Measurements from ENCODE around the gene GPR39. TPM values are rescaled to one million over a fixed set of nuclear protein-coding genes. Genes with fewer than 3 reads are reported as not detected.

Gene GPR39
- polyA plus RNA-seq, 1 experiment = 2.9 TPM

GRCh38 chr2:132632000-132632649 lies 215.5 kb downstream of the GPR39 start:
- TF ChIP-seq, protein P1, sequence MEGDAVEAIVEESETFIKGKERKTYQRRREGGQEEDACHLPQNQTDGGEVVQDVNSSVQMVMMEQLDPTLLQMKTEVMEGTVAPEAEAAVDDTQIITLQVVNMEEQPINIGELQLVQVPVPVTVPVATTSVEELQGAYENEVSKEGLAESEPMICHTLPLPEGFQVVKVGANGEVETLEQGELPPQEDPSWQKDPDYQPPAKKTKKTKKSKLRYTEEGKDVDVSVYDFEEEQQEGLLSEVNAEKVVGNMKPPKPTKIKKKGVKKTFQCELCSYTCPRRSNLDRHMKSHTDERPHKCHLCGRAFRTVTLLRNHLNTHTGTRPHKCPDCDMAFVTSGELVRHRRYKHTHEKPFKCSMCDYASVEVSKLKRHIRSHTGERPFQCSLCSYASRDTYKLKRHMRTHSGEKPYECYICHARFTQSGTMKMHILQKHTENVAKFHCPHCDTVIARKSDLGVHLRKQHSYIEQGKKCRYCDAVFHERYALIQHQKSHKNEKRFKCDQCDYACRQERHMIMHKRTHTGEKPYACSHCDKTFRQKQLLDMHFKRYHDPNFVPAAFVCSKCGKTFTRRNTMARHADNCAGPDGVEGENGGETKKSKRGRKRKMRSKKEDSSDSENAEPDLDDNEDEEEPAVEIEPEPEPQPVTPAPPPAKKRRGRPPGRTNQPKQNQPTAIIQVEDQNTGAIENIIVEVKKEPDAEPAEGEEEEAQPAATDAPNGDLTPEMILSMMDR (IDR thresholded peaks at IDR 0.05; ENCODE audit: low read depth, low read length) = no peak
- no peak for DNase-seq (ENCODE audit: low read depth, low spot score)
- Histone ChIP-seq H3K27me3 (ENCODE audit: control insufficient read depth, insufficient read depth, low read length) (no peaks in the 10 kb centered on the region), H3K27ac (ENCODE audit: low read depth, low read length) (no peak overlapping the region), H3K9me3 (ENCODE audit: control insufficient read depth, insufficient read depth, low read length) (no peaks in the 10 kb centered on the region), H3K4me3 (ENCODE audit: low read depth, low read length) (no peak overlapping the region)
- ChIA-PET POLR2A (no interaction called here), CTCF (no interaction called here)

GRCh38 chr2:132633635-132634034 lies 217.0 kb downstream of the GPR39 start:
- TF ChIP-seq, protein P1 (IDR thresholded peaks at IDR 0.05; ENCODE audit: low read depth, low read length) = no peak
- Histone ChIP-seq H3K27me3 (ENCODE audit: control insufficient read depth, insufficient read depth, low read length) (no peaks in the 10 kb centered on the region), H3K27ac (ENCODE audit: low read depth, low read length) (no peak overlapping the region), H3K9me3 (ENCODE audit: control insufficient read depth, insufficient read depth, low read length) (no peaks in the 10 kb centered on the region), H3K4me3 (ENCODE audit: low read depth, low read length) (no peak overlapping the region)
- ChIA-PET POLR2A (no interaction called here), CTCF (no interaction called here)
- no peak for DNase-seq (ENCODE audit: low read depth, low spot score)

DNA sequence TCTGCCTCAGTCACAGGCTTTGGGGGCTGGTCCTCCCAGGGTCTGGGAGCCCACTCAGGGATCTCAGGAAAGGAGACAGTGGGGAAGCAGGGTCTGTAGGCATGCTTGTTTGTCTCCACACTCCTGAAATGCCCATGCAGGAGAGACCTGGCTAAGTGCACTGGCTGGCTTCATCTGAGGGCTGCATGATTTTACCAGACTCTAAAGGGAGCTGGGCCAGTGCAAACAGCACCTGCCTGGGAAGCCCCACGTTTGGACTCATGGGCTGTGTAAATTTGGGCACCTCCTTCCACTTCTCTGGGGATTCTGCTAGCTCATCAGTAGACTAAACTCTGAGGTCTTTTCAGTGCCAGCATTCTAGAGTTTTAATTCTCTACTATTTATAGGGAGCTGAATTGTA lies 219.7 kb downstream of the GPR39 start:
- no peaks in the 10 kb centered on the region for H3K27me3 ChIP-seq (ENCODE audit: control insufficient read depth, insufficient read depth, low read length)
- H3K9me3 ChIP-seq (ENCODE audit: control insufficient read depth, insufficient read depth, low read length) = no peaks in the 10 kb centered on the region
- TF ChIP-seq, protein P1 (IDR thresholded peaks at IDR 0.05; ENCODE audit: low read depth, low read length) = no peak
- no peak overlapping the region for H3K27ac ChIP-seq (ENCODE audit: low read depth, low read length)
- DNase-seq (ENCODE audit: low read depth, low spot score) = no peak
- POLR2A ChIA-PET = interaction anchor here (1.0 kb wide), 1 partner anchor 16 kb away, joined by 3 read pairs; no protein-coding TSS in a partner anchor
- H3K4me3 ChIP-seq (ENCODE audit: low read depth, low read length) = no peak overlapping the region
- CTCF ChIA-PET = interaction anchor here (1.1 to 1.7 kb wide), 2 partner anchors 89 to 1208 kb away, joined by 3 to 5 read pairs; no protein-coding TSS in a partner anchor

DNA sequence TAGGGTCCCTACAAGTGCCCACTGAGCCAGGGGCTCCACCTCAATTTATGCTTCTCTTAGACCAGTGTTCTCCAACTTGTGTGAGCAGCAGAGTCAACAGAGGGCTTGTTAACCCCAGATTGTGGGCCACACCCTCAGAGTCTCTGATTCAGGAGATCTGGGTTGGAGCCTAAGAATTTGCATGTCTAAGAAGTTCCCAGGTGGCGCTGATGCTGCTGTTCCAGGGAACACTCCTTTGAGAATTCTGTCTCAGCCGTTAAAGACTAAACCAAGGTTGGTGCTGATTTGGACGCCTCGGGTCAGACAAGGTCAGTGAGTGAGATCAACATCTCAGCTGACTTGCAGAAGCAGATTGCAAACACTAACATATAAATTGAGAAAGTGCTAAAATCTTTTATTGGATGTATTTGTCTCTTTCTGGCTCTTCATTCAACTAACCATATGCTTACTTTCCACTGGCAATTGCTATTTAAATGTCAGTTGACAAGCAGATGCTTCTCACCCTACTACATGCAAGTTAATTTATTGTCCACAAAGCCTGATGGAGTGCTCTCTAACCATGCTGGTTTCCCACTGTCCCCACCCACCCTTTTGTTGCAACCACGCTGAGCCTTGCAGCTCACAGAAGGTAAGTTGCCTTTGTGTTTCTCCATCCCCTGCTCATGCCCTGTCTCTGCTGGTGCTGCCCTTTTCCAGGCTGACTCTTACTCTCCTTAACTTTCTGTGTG lies 221.9 kb downstream of the GPR39 start:
- DNase-seq (ENCODE audit: low read depth, low spot score) = no peak
- CTCF ChIA-PET = no interaction called here

More for the DNA sequence above, 221.9 kb downstream of the GPR39 start:
- TF ChIP-seq, protein P1 (IDR thresholded peaks at IDR 0.05; ENCODE audit: low read depth, low read length) = no peak
- no peaks in the 10 kb centered on the region for H3K27me3 ChIP-seq (ENCODE audit: control insufficient read depth, insufficient read depth, low read length)
- H3K4me3 ChIP-seq (ENCODE audit: low read depth, low read length) = no peak overlapping the region
- H3K27ac ChIP-seq (ENCODE audit: low read depth, low read length) = no peak overlapping the region
- POLR2A ChIA-PET = interaction anchor here (0.5 to 0.6 kb wide), 2 partner anchors 14 to 512 kb away, joined by 3 to 6 read pairs; no protein-coding TSS in a partner anchor
- H3K9me3 ChIP-seq (ENCODE audit: control insufficient read depth, insufficient read depth, low read length) = no peaks in the 10 kb centered on the region
